HG03469 (cell line): Measurements from ENCODE around the gene CCDC6.
"Not testable (repeated sequence)": the region's sequence is repeated elsewhere in the genome, so short reads cannot be mapped to it uniquely, and the experiment has no call there.

Experiments
- ATAC-seq: cut with Tn5 transposase; IDR thresholded peaks from one replicate; pipeline ENCODE4 v1.9.1; 2021; ENCODE audit warnings: mild to moderate bottlenecking, moderate library complexity, moderate number of reproducible peaks; ENCODE audit not compliant: unreplicated experiment

The CCDC6 gene

GRCh38 chr10:59774451-59774850 is 131.9 kb downstream of the CCDC6 start:
- no peak for ATAC-seq

- ATAC-seq: no peak
Observed at GRCh38 chr10:59773088-59773487, 133.3 kb downstream of the CCDC6 start.

GRCh38 chr10:59771162-59771807 is 135.1 kb downstream of the CCDC6 start:
- no peak for ATAC-seq

GRCh38 chr10:59770689-59771088 is 135.7 kb downstream of the CCDC6 start:
- ATAC-seq: no peak

GRCh38 chr10:59762505-59762904 is 143.9 kb downstream of the CCDC6 start:
- no peak for ATAC-seq

GRCh38 chr10:59757966-59758365 is 148.4 kb downstream of the CCDC6 start:
- ATAC-seq: no peak

- no peak for ATAC-seq
Observed at GRCh38 chr10:59754951-59755350, 151.4 kb downstream of the CCDC6 start.

- no peak for ATAC-seq
Observed at GRCh38 chr10:59753267-59753666, 153.1 kb downstream of the CCDC6 start, which contains the start of gene MRLN. TSS of gene MRLN (minus strand) at chr10:59753455.

GRCh38 chr10:59752278-59752940 is 153.9 kb downstream of the CCDC6 start:
- ATAC-seq: no peak

- ATAC-seq: no peak
Observed at GRCh38 chr10:59750155-59750945, 156.0 kb downstream of the CCDC6 start.

GRCh38 chr10:59748834-59749233 is 157.5 kb downstream of the CCDC6 start:
- peak; percentile 65 for ATAC-seq

GRCh38 chr10:59745163-59745650 is 161.1 kb downstream of the CCDC6 start:
- no peak for ATAC-seq

GRCh38 chr10:59744762-59745161 is 161.6 kb downstream of the CCDC6 start:
- not testable (repeated sequence) for ATAC-seq

GRCh38 chr10:59744156-59744555 is 162.2 kb downstream of the CCDC6 start:
- not testable (repeated sequence) for ATAC-seq

GRCh38 chr10:59741583-59741982 is 164.8 kb downstream of the CCDC6 start:
- no peak for ATAC-seq

- ATAC-seq: no peak
Observed at GRCh38 chr10:59741048-59741447, 165.3 kb downstream of the CCDC6 start.
